NCI-H1930 (cell line): Measurements from ENCODE around the gene LEMD2.

ENCODE experiments used
- DNase-seq, 2 experiments: peaks; one replicate each; lab custom pipeline; 2025; lab: John Stamatoyannopoulos, UW

Gene LEMD2

DNA sequence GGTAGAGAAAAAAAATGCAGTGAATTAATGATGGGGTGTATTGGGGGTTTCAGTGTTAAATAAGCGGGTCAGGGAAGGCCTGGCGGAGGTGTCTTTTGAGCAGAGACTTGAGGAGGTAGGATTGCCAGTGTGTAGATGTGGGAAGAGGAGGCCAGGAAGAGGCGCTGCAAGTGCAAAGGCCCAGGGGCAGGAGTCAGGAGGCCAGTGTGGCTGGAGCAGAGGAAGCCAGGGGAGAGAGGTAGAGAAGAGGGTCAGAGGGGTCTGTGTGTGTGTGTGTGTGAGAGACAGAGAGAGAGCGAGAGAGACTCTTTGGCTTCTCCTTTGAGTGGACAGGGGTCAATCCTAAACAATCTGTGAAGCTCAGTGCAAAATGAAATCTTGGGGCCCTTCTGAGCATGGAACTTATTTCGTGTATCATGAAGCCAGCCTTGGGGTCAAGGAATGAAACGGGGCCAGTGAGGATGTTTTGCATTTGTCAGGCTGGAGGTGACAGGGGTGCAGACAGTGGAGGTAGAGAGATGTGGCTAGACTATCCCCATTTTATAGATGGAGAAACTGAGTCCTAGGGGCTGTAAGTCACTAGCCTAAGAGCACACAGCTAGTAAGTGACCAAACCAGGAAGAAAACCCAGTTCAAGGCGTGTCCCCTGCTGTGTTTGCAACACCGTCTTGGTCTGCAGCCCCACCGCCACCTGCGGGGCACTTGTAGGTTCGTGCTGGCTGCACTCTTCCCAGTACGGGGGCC is 32.5 kb downstream of the LEMD2 start:
- no peak for DNase-seq

DNA sequence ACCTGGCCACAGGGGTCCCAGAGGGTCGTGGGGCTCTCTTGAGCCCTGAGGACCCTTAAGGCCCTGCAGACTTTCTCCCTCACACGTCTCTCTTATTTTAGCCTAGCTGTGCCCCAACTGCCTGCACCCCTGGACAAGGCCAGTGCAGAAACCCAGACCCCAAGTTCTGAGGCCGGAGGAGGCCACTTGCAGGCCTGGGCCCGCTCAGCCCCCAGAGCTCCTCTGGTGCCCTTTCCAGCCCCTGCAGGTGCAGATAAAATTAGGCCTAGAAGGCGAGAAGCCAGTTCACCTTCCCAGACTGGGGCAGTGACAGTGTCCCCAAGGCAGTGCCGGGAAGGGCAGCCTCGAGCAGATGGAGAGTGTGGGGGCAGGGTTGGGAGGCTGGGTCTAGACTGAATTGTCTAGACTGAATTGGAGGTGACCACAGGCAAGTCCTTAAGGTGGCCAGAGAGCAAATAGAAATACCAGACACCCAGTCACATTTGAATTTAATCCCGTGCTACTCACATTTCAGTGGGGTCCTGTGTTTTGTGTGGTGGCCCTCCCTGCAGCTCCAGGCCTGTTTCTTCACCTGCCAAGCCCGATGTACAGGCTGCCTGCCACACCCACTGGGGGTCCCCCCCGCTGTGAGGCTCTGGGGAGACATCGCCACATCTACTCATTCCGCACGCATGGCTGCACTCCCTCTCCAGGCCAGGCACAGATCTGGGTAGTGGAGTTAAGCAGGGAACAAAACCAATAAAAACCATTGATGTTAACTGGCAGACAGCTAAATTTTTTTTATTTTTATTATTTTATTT is 33.7 kb downstream of the LEMD2 start:
- DNase-seq: no peak

DNA sequence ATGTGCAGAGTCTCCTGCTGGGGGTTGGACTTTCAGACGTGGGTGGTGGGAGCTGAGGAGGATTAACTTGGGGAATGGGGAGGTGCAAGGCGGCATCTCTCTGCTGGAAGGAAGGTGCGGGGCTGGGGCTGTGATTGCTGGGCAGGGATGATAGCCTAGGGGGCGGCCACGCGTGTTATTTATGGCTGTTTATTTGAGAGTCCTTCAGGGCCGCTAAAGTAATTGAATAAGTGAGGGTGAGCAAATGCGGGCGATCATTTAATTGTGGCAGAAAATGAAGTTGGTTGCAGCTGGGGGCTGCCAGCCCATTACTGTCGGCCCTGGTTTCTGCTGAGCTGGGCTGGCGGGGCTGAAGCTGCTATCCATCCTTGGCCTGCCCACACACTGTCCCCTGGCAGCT is 34.7 kb downstream of the LEMD2 start:
- DNase-seq: no peak

DNA sequence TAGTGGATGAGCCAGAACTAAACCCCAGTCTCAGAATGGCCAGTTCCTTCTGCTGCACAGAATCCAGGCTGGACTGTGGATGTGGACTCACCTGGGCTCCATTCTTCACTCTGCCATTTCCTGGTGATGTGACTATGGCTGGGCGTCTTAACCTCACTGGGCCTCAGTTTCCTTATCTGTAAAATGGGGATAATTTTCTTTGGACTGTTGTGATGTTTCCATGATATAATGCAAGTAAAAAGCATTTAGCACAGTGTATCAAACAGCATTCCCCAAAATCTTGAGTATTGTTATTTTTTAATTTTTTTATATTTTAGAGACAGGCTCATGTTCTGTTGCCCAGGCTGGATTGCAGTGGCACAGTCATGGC is 36.3 kb downstream of the LEMD2 start:
- no peak for DNase-seq

GRCh38 chr6:33751771-33752645 is 36.9 kb downstream of the LEMD2 start:
- no peak for DNase-seq

- DNase-seq: no peak
Observed at GRCh38 chr6:33750244-33750991, 38.5 kb downstream of the LEMD2 start.

GRCh38 chr6:33749401-33749800 is 39.5 kb downstream of the LEMD2 start:
- no peak for DNase-seq

DNA sequence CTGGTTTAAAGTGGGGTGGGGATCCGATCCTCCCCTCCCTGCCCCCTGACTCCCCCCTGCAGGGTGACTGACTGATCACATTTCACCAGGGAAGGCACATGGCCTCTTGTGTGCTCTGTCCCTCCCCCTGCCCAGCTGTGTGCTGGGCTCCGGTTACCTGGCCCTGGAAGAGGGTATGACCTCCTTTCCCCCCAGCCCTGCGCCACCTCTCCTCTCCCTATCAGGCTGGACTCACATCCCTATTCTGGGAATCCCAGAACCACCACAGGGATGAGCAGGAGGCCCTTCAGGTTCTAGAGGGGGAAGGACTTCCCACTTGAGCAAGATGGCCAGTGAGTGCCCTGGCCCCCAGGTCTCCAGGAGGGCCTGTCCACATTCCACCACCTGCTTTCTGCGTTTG is 40.1 kb downstream of the LEMD2 start:
- no peak for DNase-seq

GRCh38 chr6:33747823-33748222 is 41.1 kb downstream of the LEMD2 start:
- no peak for DNase-seq

- DNase-seq: no peak
Observed at GRCh38 chr6:33746651-33747100, 42.3 kb downstream of the LEMD2 start, which contains the start of gene IP6K3. IP6K3 (minus strand) TSS chr6:33746905; CDS start chr6:33735476, 11,429 bp downstream.

- DNase-seq: no peak
Observed at GRCh38 chr6:33746036-33746600, 42.8 kb downstream of the LEMD2 start.

DNA sequence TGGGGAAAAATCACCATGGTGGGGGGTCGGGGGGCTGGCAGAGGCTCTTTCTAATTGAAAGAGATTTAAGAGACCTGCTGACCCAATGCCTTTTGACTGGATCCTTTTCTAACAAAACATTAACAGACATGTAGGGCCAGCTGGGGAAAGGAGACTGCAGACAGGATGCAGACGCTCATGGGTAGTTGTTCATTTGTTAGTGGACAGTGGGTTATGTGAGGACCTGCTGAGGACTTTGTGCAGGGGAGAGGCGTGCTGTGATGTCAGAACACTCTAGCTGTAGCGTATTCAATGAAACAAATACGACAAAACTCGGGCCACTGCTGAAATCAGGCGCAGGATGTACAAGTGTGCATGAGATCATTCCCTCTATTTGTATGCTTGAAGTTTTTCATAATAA is 43.4 kb downstream of the LEMD2 start:
- no peak for DNase-seq

GRCh38 chr6:33744895-33745546 is 43.9 kb downstream of the LEMD2 start:
- no peak for DNase-seq

DNA sequence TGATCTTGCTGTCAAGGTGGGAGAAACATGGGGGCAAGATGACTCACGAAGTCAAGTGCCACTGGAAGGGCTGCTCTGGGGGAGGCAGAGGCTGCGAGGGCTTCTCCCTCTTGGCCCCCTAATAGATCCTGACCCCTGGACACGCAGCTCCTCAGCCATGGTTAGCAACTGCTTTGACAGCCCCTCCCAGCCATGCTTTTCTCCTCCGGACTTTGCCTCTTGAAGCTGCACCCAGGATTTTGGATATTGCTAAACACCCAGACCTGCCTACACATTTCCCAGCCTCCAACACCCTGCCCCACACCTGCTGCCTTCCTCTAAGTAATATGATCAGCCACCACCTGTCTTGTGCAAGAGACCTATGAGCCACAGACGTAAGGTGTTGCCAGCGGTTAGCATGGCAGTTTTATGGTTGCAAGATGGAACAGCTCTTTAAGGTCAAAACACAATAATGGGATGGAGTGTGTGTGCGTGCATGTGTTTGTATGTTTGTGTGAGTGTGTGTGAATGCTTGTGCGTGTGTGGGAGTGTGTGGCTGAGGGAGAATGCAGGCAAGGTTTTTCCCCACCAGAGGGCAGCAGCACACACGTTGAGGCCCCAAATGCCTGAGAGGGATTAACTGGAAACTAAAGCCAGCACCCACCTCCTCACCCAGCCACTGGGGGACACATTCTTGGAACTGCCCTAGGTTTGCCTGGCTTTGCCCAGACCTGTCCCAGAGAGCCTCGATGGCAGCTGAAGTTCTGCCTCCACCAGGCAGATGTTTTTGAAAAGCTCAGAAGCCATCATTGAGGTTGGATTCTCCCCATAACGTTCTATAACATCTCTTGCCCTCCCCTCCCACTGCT is 44.7 kb downstream of the LEMD2 start:
- peak; percentile 55 to 68 for DNase-seq

- DNase-seq: no peak
Observed at GRCh38 chr6:33742837-33743236, 46.1 kb downstream of the LEMD2 start.

GRCh38 chr6:33742092-33742491 is 46.8 kb downstream of the LEMD2 start:
- no peak for DNase-seq

DNA sequence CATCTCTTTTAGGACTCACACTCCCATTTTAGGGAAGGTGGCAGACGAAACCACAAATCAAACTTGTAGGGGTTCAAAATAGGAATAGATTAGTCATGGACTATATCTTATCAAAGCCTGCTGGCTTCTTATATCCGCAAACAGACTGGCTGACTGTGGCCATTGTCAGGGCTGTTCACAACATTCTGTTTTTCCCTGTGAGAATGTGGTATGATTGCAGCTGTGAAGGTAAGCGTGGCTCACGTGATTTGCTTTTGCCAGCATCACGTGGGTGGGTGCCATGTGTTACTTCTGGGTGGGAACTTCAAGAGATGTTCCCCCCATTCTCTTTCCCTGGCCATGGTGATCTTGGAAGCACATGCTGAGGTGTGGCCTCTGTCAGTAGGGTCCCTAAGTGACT is 48.1 kb downstream of the LEMD2 start:
- no peak for DNase-seq

- no peak for DNase-seq
Observed at GRCh38 chr6:33740204-33740608, 48.7 kb downstream of the LEMD2 start.

GRCh38 chr6:33739571-33739970 is 49.4 kb downstream of the LEMD2 start:
- DNase-seq: no peak

- DNase-seq: no peak
Observed at GRCh38 chr6:33738879-33739278, 50.1 kb downstream of the LEMD2 start.
